SK-N-MC (cell line): ENCODE results near the gene HOXA3.

Experiments
- EZH2 ChIP-seq: fragments of 200-600 bp; sonication (generic); IDR thresholded peaks from one replicate; pipeline ENCODE4 v1.6.1; 2017; ENCODE audit warnings: antibody characterized with exemption
- POLR2AphosphoS5 ChIP-seq: IDR thresholded peaks from 2 replicates; pipeline ENCODE4 v1.6.1; 2012; ENCODE audit warnings: mild to moderate bottlenecking, low read depth, low read length, borderline replicate concordance

DNA sequence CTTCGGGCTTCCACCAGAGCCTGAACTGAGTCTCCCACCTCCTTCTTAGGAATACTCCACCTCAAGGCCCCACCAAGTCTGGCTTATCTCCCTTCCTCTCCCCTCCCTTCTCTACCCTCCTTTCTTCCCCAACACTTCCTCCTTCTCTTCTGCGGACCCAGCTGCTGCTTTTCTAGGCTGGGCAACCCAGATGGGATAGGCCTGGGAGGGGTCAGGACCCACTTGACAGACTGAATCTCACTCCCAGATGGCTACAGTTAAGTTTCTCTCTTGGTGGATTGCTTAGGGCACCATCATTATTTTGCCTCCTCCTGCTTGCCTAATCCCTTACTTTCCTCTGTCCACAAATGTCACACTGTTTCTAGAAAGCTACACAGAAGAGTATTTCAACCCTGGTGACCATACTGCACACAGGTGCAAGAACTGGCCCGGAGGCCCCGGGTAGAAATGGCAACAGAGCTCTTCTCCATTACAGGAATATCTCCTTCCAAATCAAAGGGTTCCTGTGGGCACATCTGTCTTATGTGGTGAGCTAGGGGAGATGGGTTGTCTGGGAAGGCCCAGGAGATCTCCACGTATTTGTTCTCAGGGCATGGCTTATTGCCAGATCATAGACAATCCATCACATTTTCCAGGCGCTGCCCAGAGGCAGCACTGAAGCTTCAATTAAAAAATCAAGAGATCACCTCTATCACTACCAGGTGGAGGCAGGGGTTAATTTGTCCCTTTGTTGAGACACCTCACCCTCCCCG lies 37.8 kb upstream of the HOXA3 start:
- TF ChIP-seq EZH2 (no peak), POLR2AphosphoS5 (no peak)
